Heart right ventricle (tissue), 16 donors: Measurements from ENCODE around the gene PXT1. TPM values are rescaled to one million over a fixed set of nuclear protein-coding genes. Genes with fewer than 3 reads are reported as not detected.

Experiments
- ATAC-seq, 8 donors: fragments of 200-7000 bp; cut with Tn5 transposase; one replicate each; pipeline ENCODE4 v1.9.1; 2020; ENCODE audit warnings: mild to moderate bottlenecking in 8 of 8, moderate library complexity in 8 of 8, moderate number of reproducible peaks in 1 of 8
- DNase-seq, 2 donors: peaks; one replicate each; pipeline ENCODE4 v3.0.0-alpha.2; 2020
- H3K27ac ChIP-seq, 10 donors: fragments of 200-600 bp; sonication (generic) in 2 of 10; one replicate each; pipeline versions ENCODE4 v1.5.0 to v1.8.0; 2020 to 2022; ENCODE audit warnings: mild to moderate bottlenecking in 3 of 10
- H3K27me3 ChIP-seq, 7 donors: fragments of 200-600 bp; one replicate each; pipeline ENCODE4 v1.8.0; 2021 to 2022; ENCODE audit warnings: mild to moderate bottlenecking in 2 of 7
- H3K36me3 ChIP-seq, 9 donors: fragments of 200-600 bp; sonication (generic) in 1 of 9; one replicate each; pipeline versions ENCODE4 v1.5.0 to v1.8.0; 2020 to 2022; ENCODE audit warnings: mild to moderate bottlenecking in 2 of 9
- H3K4me1 ChIP-seq, 9 donors: fragments of 200-600 bp; sonication (generic) in 1 of 9; one replicate each; pipeline versions ENCODE4 v1.5.0 to v1.8.0; 2020 to 2022; ENCODE audit warnings: mild to moderate bottlenecking in 4 of 9
- H3K4me3 ChIP-seq, 10 donors: fragments of 200-600 bp; sonication (generic) in 2 of 10; one replicate each; pipeline versions ENCODE4 v1.5.0 to v1.8.0; 2020 to 2022; ENCODE audit warnings: mild to moderate bottlenecking in 7 of 10, moderate library complexity in 2 of 10
- H3K9me3 ChIP-seq, 11 donors: fragments of 200-600 bp in 10 of 11; sonication (generic) in 2 of 11; one replicate each; pipeline versions ENCODE4 v1.5.0 to v1.8.0; 2013 to 2022; ENCODE audit warnings: mild to moderate bottlenecking in 2 of 11, control low read depth in 1 of 11, moderate library complexity in 1 of 11
- WGBS, 2 donors: extraction: QIAGEN DNeasy Blood & Tissue Kit; methylation state at CpG; one replicate each; pipeline ENCODE4 v1.1.7; 2013; ENCODE audit warnings: inconsistent platforms in 1 of 2; 5-methylcytosine and 5-hydroxymethylcytosine counted together
- intact Hi-C, 10 donors: fragments of 100-400 bp; cut with DNase I; formaldehyde crosslinking; loops; one replicate each; pipeline versions ENCODE4 v1.11.1 to v1.14.2; 2022
- polyA plus RNA-seq, 2 donors: library from polyadenylated mRNA; stranded (reverse); fragments of 200-250 nt; gene quantifications; one replicate each; pipeline ENCODE4 v1.2.3, GENCODE V29; 2013
- total RNA-seq, 10 donors: library from RNA; stranded (reverse); fragmentation: NEBNext Ultra II Directional in 3 of 10; extraction: Animal tissue kit (Norgen Biotek cat#: 25700) in 3 of 10; gene quantifications; one replicate each; pipeline versions ENCODE4 v1.2.1 to v1.2.4, GENCODE V29; 2021 to 2023
- TF ChIP-seq, protein P1 (sequence below), 9 donors: fragments of 200-600 bp; sonication (generic) in 2 of 9; IDR thresholded peaks; one replicate each; pipeline versions ENCODE4 v1.5.0 to v1.8.0; 2021 to 2022; ENCODE audit warnings: antibody characterized with exemption in 9 of 9, mild to moderate bottlenecking in 5 of 9, moderate library complexity in 1 of 9
- donor health status: Arrhythmogenic right ventricular cardiomyopathy.
- donor health status: ischemic (EF 13 %, LVEDD 7.1; RV severe dilation, severe dysfunction).
- donor health status: healthy with polysubstance abuse.
- donor health status: DM: no; HTN: yes; CAD: no.
- donor health status: DM: no; HTN: no; CAD: no.
- donor health status: ischemic (EF 25% LVEDD 6.9; RV normal size, moderate dysfunction).
- donor health status: ischemic (EF 25% LVEDD 5.7; RV mildly dilated, moderate dysfunction).
- donor health status: healthy.
- donor health status: DM: yes; HTN: yes; CAD: no.
- donor health status: Ischemic cardiomyopathy.
- donor health status: ischemic (EF 35%, LVEDD 5.7; RV mildly dilated, moderate dysfunction).
- donor health status: nonischemic (EF 11% LVEDD 7.7; RV severe dilation, severe dysfunction).
- donor health status: DM: yes; HTN: yes; CAD: no.
- donor health status: PGD.
- donor health status: ischemic (EF 29% LVEDD 5.4; RV normal size, mild dysfunction).
- donor health status: nonischemic (EF 23%, LVEDD 6.1; RV moderate dilation, normal function).

PXT1 gene
- total and polyA plus RNA-seq, 12 donors = 0.15 to 0.34 (median 0.23) TPM; not detected in 5

DNA sequence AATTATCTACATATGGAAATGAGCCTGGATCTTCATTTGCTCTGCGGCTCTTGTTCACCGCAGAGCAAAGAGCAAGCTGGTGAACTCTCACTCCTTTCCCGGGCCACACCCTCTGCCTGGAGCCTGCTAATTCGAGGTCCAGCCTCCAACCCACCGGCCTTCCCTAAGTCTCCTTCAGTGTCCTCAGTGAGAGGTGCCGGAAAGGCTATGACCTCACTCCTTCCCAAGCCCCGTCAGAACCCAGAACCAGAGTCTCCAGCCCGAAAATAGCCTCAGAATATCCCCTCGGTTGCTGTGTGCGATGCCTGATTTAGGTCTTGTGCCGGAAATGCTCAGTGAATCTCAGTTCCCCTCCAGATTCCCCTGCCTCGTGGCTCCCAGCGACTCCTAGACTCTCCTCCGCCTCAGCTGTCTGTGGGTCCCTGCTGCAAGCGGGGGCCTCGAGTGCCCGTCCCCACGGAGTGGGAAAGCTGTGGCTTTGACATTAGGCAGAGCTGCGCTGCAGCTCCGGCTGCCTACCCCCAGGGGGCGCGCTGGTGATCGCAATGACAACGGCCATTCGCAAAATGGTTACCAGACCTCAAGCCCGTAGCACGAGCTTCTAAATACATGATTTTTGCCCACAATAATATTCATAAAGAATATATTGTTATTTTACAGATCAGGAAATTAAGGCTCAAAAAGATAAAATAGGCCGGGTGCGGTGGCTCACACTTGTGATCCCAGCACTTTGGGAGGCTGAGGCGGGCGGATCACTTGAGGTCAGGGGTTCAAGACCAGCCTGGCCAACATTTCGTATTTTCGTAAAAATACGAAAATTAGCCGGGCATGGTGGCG lies 101.8 kb downstream of the PXT1 start:
- peak; percentile 75 to 92 (median 84) for ATAC-seq
- H3K4me3 ChIP-seq = peak overlapping the region in 6 of 10 donors; percentile 16 to 31 (median 24)
- H3K36me3 ChIP-seq = no peaks in the 10 kb centered on the region
- H3K9me3 ChIP-seq = no peaks in the 10 kb centered on the region
- peak; percentile 70 to 85 for DNase-seq
- intact Hi-C loops = loop anchor here in 4 of 10 donors (1.0 to 2.0 kb wide), 3 partner anchors 18 to 20 kb away; no protein-coding TSS in a partner anchor
- peak overlapping the region in 4 of 10 donors; percentile 14 to 71 (median 25) for H3K27ac ChIP-seq
- H3K4me1 ChIP-seq = peaks cover 0 to 13% (median 6%) of the 10 kb centered on the region in 9 donors
- TF ChIP-seq, protein P1, sequence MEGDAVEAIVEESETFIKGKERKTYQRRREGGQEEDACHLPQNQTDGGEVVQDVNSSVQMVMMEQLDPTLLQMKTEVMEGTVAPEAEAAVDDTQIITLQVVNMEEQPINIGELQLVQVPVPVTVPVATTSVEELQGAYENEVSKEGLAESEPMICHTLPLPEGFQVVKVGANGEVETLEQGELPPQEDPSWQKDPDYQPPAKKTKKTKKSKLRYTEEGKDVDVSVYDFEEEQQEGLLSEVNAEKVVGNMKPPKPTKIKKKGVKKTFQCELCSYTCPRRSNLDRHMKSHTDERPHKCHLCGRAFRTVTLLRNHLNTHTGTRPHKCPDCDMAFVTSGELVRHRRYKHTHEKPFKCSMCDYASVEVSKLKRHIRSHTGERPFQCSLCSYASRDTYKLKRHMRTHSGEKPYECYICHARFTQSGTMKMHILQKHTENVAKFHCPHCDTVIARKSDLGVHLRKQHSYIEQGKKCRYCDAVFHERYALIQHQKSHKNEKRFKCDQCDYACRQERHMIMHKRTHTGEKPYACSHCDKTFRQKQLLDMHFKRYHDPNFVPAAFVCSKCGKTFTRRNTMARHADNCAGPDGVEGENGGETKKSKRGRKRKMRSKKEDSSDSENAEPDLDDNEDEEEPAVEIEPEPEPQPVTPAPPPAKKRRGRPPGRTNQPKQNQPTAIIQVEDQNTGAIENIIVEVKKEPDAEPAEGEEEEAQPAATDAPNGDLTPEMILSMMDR (IDR thresholded peaks at IDR 0.05) = peak; percentile 89 to 97 (median 96)
- H3K27me3 ChIP-seq = peaks cover 0 to 66% (median 38%) of the 10 kb centered on the region in 7 donors
- 19 to 24% methylated on average over 36 of the region's 36 CpGs for WGBS, 2 donors

Other genes starting within 250 kb of the PXT1 start
- gene BRPF3, start 246.1 kb downstream of the PXT1 start, total RNA-seq = 10 to 100 TPM; 14.1 to 20.5 (median 16.2) TPM
- 1 to 10 TPM; 6.3 to 8.5 TPM for gene BRPF3, start 246.1 kb downstream of the PXT1 start, polyA plus RNA-seq
- gene PNPLA1, start 172.8 kb downstream of the PXT1 start, total RNA-seq = under 1 TPM in 2 of 10 donors, not detected in 8; 0.21 to 0.28 TPM
- gene PNPLA1, start 172.8 kb downstream of the PXT1 start, polyA plus RNA-seq = not detected
- not detected for gene BNIP5, start 106.0 kb downstream of the PXT1 start, total RNA-seq
- not detected for gene BNIP5, start 106.0 kb downstream of the PXT1 start, polyA plus RNA-seq
- 1 to 10 TPM in 1 of 10 donors, under 1 TPM in 4, not detected in 5; 0.15 to 5.9 (median 0.17) TPM for gene ETV7, start 55.2 kb downstream of the PXT1 start, total RNA-seq
- gene ETV7, start 55.2 kb downstream of the PXT1 start, polyA plus RNA-seq = under 1 TPM; 0.10 to 0.22 TPM
- gene KCTD20, start 146 bp upstream of the PXT1 start, total RNA-seq = 10 to 100 TPM; 21.4 to 36.6 (median 26.1) TPM
- 10 to 100 TPM in 1 of 2 donors, 1 to 10 TPM in 1; 8.9 to 13.4 TPM for gene KCTD20, start 146 bp upstream of the PXT1 start, polyA plus RNA-seq
- gene STK38, start 104.6 kb upstream of the PXT1 start, total RNA-seq = 10 to 100 TPM; 13.2 to 23.8 (median 21.5) TPM
- gene STK38, start 104.6 kb upstream of the PXT1 start, polyA plus RNA-seq = 10 to 100 TPM; 12.9 to 22.1 TPM
- gene SRSF3, start 151.5 kb upstream of the PXT1 start, total RNA-seq = 100 to 1,000 TPM; 105 to 196 (median 131) TPM
- 100 to 1,000 TPM; 122 to 175 TPM for gene SRSF3, start 151.5 kb upstream of the PXT1 start, polyA plus RNA-seq
- gene CDKN1A, start 235.9 kb upstream of the PXT1 start, total RNA-seq = 100 to 1,000 TPM in 2 of 10 donors, 10 to 100 TPM in 8; 27.1 to 105 (median 61.2) TPM
- gene CDKN1A, start 235.9 kb upstream of the PXT1 start, polyA plus RNA-seq = 100 to 1,000 TPM in 1 of 2 donors, 10 to 100 TPM in 1; 23.3 to 357 TPM